ENCODE measurements around the gene RYR2. TPM values are rescaled to one million over a fixed set of nuclear protein-coding genes. Genes with fewer than 3 reads are reported as not detected.
A peak's percentile ranks its signal among the peaks of the same experiment; 100 is the strongest.

Gene RYR2
- total RNA-seq, 2 donors from 2014 or later, result 14.2 to 17.1 TPM

DNA sequence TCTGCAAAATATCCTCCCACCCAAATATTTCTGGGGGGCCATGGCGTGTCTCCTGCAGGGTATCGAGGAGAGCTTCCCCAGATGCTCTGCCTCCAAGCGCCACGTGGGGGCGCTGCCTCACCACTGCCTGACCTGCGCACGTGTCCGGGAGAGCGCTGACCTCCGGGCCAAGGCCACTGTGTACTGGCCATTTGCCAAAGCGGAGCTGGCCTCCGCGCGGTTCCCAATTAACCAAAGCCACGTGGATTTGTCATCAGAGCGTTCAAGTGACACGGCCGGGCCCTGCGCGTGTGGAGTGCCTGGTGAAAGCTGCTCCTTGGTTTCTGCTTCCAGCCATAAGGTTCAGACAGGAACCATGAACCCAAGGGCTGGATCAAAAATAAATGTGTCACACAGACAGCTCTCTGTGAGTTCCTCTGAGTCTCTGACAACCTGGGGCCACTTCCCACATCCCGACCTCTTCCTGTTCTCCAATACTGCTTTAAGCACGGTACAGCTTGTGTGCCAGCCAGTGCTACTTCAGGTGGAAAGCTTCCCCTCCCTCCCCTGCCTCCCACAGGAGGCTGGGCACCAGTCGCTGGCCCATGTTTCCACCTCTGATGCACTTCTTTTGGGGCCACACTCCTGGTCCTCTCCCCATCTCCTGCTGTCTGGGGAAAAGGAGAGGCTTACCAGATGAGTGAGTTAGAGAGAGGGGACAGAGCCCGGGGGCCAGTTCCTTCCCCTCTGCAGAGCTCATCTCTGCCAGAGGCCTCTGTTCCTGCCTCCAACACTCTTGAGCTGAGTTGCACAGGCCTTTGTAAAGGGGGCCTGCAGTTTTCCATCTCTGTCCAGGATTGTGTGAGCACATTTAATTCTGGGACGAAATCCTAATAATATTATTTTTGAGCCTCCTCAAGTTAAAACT lies 822.6 kb downstream of the RYR2 start:
- intact Hi-C loops (cut with DNase I), result no loop called here
- no peak overlapping the region for H3K4me3 ChIP-seq
- TF ChIP-seq, protein P1, sequence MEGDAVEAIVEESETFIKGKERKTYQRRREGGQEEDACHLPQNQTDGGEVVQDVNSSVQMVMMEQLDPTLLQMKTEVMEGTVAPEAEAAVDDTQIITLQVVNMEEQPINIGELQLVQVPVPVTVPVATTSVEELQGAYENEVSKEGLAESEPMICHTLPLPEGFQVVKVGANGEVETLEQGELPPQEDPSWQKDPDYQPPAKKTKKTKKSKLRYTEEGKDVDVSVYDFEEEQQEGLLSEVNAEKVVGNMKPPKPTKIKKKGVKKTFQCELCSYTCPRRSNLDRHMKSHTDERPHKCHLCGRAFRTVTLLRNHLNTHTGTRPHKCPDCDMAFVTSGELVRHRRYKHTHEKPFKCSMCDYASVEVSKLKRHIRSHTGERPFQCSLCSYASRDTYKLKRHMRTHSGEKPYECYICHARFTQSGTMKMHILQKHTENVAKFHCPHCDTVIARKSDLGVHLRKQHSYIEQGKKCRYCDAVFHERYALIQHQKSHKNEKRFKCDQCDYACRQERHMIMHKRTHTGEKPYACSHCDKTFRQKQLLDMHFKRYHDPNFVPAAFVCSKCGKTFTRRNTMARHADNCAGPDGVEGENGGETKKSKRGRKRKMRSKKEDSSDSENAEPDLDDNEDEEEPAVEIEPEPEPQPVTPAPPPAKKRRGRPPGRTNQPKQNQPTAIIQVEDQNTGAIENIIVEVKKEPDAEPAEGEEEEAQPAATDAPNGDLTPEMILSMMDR (IDR thresholded peaks at IDR 0.05), result peak; percentile 74 to 92 (median 87)
- TF ChIP-seq POLR2A (IDR thresholded peaks at IDR 0.05), result peak in 2 of 3 donors; percentile 11 to 23
- peaks cover 15% of the 10 kb centered on the region for H3K4me1 ChIP-seq
- H3K9me3 ChIP-seq, result no peaks in the 10 kb centered on the region
- H3K27me3 ChIP-seq, result no peaks in the 10 kb centered on the region
- WGBS, 2 donors, result 15 to 31% methylated on average over 9 to 25 of the region's 25 CpGs
- DNase-seq, result peak; percentile 82 to 86 (median 84)
- no peaks in the 10 kb centered on the region for H3K36me3 ChIP-seq (replicated peaks in 1 of 2; ENCODE audit: insufficient read depth in 1 of 2, low read depth in 2 of 2)
- H3K27ac ChIP-seq, result peak overlapping the region in 3 of 4 donors; percentile 25 to 51 (median 29)
- ATAC-seq, result peak; percentile 86

DNA sequence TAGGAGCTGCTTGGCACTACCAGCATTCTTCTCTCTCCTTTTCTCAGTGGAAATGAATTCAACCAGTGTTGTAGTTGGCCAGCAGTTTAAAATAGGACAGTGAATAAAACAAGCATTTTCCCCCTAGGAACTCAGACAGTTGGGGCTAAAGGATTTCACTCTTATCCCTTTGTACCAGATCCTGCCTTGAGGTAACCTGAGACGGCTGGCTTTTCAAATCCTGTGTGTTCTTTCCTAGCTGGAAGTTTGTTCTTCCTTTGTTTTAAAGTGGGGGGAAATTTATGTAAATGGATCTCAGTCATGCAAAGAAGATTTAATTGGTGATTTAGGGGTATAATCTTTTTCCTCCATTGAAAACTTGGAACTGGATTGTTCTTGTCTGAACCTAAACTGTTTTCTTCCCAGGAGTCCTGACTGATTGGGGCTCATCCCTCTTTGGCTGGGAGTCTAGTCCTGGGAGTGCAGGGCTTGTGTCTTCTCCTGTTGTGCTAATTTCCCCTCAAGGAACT lies 825.5 kb downstream of the RYR2 start:
- no peak for ATAC-seq
- no peaks in the 10 kb centered on the region for H3K27me3 ChIP-seq
- no peak for DNase-seq
- H3K4me1 ChIP-seq, result peaks cover 15% of the 10 kb centered on the region
- no peaks in the 10 kb centered on the region for H3K36me3 ChIP-seq (replicated peaks in 1 of 2; ENCODE audit: insufficient read depth in 1 of 2, low read depth in 2 of 2)
- 71 to 84% methylated on average over 1 of the region's 1 CpG for WGBS, 2 donors
- TF ChIP-seq, protein P1 (IDR thresholded peaks at IDR 0.05), result no peak
- no peak for TF ChIP-seq POLR2A (IDR thresholded peaks at IDR 0.05)
- intact Hi-C loops (cut with DNase I), result no loop called here
- no peaks in the 10 kb centered on the region for H3K9me3 ChIP-seq
- no peak overlapping the region for H3K27ac ChIP-seq
- H3K4me3 ChIP-seq, result no peak overlapping the region

DNA sequence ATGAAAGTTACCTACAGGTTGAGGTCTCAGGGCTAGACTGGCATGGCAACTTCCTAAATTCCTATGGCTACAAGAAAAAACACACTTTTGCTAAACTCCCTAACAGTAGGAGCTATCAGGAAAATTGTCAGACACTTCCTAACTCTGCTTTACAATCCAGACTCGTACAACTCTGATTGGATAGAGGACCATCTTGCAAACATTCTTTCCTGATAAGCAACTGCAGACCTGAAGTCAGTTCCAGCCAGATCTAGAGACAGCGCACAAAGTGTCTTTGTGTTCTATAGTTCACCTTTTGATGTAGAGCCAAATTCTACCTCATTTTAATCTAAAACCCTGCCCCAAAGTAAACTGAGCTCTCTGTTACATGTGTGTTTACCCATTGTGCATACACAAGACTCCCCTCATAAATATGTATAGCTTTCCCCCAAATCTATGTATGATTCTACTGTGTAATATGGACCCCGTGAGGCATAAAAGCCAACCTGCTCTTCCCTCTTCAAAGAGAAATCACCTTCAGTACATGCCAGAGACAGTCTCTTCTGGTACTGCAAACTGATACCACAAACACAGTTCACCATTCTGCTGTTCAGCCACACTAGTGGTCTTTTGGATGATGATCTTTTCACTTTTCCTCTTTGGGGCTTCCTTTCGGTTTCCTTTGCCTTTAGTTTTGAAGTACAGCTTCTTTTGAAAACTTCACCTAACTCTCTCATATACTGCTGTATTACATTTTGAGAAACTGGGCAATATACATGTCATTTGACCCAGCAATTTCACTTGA lies 827.0 kb downstream of the RYR2 start:
- intact Hi-C loops (cut with DNase I), result no loop called here
- peak overlapping the region in 1 of 4 donors; percentile 19 for H3K27ac ChIP-seq
- H3K9me3 ChIP-seq, result no peaks in the 10 kb centered on the region
- 43 to 44% methylated on average over 4 of the region's 4 CpGs for WGBS, 2 donors
- no peak overlapping the region for H3K4me3 ChIP-seq
- no peak for TF ChIP-seq POLR2A (IDR thresholded peaks at IDR 0.05)
- TF ChIP-seq, protein P1 (IDR thresholded peaks at IDR 0.05), result no peak
- no peaks in the 10 kb centered on the region for H3K36me3 ChIP-seq (replicated peaks in 1 of 2; ENCODE audit: insufficient read depth in 1 of 2, low read depth in 2 of 2)
- no peaks in the 10 kb centered on the region for H3K27me3 ChIP-seq
- peaks cover 13% of the 10 kb centered on the region for H3K4me1 ChIP-seq
- ATAC-seq (peak; percentile 73), DNase-seq (no peak)

DNA sequence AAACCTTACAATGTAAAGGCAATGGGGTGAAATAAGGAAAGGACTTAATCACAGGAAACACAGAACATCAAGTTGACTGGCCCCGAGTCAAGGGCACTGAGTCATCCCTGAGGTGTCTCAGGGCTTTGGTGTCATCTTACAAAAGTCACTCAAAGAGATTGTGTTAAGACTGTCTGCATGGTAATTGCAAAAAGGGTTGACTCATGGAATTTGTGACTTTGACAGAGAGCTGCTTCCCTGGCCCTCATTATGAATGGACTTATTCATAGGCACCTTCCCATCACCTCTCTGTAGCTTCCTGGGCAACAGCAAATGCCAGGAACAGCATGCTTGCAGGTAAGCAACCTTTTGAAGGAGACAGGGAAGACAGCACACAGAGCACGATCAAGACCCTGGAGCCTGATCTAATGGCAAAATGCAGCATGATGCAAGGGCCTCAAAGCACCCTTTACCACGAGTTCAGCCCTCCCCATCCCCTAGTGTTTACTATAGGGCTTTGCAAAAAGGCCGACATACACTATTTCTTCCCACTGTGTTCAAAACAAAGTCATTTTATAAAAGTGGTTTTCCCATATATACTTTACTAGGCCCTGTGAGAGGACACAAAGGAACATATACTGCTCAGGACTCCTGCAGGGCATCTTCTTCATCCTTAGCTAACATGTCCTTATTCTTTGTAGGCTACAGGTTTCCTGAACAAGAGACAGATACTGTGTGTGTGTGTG lies 831.7 kb downstream of the RYR2 start:
- H3K27me3 ChIP-seq, result no peaks in the 10 kb centered on the region
- H3K36me3 ChIP-seq (replicated peaks in 1 of 2; ENCODE audit: insufficient read depth in 1 of 2, low read depth in 2 of 2), result no peaks in the 10 kb centered on the region
- intact Hi-C loops (cut with DNase I), result no loop called here
- H3K4me1 ChIP-seq, result peaks cover 4% of the 10 kb centered on the region
- ATAC-seq (no peak), DNase-seq (no peak)
- no peak overlapping the region for H3K27ac ChIP-seq
- WGBS, 2 donors, result 74% methylated on average over 4 of the region's 4 CpGs
- no peak for TF ChIP-seq POLR2A (IDR thresholded peaks at IDR 0.05)
- no peak overlapping the region for H3K4me3 ChIP-seq
- no peaks in the 10 kb centered on the region for H3K9me3 ChIP-seq
